HTERT RPE-1 (cell line): ENCODE measurements around the gene SEC61A1.

Experiments used
- in situ Hi-C: fragments of 300-500 bp; cut with MboI; formaldehyde crosslinking; loops from 4 replicates; pipeline ENCODE4 v1.14.3; 2020; ENCODE audit warnings: low sequenced_read_pairs

SEC61A1 gene

DNA sequence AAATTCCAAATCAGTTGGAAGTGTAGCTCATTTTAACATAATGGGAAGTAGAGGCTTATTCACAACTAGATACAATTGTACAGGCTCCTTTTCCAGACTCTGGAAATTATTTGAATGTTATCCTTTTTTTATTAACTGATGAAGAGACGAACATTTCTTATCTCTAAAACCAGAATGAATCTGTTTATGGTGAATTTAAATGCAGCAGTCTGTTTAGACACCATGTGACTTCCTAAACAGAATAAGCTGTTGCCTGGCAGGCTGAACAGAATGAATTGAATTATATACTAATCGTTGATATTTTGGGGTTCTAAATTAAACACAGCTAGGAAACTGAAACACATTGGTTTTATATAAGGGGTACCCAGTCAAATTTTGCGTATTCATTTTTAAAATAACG, 4.0 kb downstream of the SEC61A1 start:
- in situ Hi-C loops: no loop called here

DNA sequence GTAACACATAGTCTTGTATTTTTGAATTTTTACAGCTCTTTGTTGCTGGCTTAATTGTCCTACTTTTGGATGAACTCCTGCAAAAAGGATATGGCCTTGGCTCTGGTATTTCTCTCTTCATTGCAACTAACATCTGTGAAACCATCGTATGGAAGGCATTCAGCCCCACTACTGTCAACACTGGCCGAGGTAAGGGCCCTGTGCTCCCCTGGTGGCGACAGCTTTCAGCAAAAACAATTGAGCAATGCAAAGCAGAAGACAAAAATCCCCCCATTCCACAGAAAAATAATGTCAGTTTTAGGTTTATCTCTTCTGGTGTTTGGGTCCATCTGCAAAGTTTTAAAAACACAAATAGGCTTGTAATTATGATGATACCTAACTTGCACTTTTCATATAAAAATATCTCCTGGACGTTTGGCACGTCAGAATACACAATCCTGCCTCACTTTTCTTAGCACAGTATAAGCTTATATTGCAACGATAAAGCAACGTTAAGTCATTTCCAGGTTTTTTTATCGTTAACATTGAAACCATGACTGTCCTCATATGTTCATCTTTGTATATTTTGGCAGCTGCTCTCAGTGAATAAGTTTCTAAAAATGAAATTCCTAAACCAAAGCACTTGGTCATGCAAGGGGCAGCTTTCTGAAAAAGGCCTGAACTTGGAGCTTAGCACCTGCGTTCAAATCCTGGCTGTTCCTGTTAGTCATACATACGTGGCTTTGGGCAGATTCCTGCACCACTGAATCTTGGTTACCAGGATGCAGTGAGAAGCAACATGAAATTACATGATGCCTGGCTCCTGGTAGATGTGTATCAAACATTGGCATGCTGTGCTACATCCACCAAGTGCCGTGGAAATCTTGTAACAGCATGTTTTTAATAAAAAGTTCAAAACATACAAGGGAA, 8.5 kb downstream of the SEC61A1 start:
- in situ Hi-C loops: no loop called here

DNA sequence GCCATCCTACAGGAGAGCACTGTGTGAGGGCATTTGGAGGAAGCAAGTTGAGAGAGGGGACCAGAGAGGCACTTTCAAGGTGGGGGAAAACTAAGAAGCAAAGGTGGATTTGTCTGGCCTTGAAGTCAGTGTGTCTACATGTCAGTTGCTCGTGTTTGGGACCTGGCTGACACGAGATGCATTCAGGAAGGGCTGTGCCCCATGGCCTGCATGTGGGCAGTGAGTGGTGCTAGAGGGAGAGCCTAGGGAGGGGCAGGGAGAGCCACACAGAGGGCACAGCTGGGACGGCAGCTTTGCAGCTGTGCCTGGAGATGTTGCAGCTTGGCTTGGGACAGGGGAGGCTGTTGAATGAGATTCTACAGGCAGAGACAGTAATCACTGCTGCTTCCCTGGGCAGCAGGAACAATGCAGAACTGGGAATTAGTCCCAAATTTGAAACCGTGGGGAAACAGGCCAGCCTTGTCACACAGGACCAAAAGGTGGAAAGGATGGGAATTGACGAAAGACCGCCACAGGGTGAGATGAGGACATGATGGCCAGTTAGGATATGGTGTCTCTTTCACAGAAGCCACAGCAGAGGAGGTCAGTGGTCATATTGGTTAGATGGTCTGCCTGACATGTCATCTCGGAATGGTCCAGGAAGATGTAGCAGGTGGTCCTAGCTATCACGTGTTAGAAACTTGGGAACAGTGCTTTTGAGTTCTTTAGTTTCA, 10.0 kb downstream of the SEC61A1 start:
- in situ Hi-C loops: no loop called here

DNA sequence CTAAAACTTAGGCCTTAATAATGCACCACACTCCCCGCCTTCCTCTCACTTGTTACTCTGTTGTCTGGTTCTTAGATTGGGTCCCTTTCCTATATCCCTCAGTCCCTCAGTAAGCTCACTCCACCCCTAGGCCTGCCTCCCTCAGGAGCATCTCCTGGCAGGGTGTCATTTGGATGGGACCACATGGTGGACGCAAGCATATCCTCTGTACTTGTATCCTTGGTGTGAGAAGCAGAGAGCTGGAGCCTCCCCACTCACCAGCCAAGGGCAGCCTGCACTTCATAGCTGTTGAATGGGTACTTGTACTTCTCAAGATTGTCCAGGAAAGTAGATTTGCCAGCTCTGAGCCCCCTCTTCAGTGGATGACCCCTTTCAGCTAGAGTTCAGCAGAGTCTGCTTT, 11.6 kb downstream of the SEC61A1 start:
- in situ Hi-C loops: no loop called here

DNA sequence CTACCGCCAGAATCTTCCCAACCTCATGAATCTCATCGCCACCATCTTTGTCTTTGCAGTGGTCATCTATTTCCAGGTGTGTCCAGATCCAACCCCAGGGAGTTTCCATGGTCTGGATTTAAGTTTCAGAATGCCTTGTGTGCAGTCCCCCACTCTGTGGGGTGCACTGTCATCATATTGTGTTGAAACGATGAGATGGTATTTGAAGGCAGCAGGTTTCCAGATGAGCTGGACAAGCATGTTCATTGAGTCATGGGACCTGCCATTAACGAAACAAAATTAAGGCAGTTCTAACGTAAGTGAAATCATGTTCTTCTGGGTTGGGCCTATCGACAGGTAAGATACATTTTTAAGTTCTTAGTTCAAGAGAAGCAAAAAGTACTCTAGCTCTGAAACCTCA, 12.7 kb downstream of the SEC61A1 start:
- in situ Hi-C loops: no loop called here

DNA sequence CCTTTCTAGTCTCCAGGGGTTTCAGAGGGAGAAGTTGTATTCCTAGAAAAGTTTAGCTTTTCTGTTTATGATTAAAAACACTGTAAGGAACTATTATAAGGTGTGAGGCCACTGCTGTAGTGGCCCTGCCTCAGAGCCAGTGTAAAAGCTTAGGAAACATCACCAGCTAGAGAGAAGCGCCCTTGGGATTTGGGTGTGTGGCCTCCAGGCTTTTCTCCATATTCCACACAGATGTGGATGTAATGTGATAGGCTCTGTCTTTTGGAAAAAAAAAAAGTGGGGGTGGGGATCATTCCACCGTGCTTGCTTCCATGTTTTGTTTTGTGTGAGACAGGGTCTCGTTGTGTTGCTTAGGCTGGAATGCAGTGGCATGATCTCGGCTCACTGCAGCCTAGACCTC, 13.9 kb downstream of the SEC61A1 start:
- in situ Hi-C loops: no loop called here

DNA sequence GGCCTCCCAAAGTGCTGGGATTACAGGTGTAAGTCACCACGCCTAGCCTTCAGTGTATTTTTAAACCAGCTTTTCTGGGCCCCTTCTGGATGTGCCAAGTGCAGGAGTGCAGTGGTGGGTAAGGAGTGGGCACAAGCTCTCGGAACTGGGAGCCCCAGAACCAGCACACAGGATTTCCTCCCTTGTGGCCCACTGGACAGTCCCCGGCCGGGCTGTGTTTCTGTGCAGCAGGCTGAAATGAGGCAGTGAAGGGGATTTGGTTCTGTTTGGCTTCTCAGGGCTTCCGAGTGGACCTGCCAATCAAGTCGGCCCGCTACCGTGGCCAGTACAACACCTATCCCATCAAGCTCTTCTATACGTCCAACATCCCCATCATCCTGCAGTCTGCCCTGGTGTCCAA, 14.4 kb downstream of the SEC61A1 start:
- in situ Hi-C loops: no loop called here

DNA sequence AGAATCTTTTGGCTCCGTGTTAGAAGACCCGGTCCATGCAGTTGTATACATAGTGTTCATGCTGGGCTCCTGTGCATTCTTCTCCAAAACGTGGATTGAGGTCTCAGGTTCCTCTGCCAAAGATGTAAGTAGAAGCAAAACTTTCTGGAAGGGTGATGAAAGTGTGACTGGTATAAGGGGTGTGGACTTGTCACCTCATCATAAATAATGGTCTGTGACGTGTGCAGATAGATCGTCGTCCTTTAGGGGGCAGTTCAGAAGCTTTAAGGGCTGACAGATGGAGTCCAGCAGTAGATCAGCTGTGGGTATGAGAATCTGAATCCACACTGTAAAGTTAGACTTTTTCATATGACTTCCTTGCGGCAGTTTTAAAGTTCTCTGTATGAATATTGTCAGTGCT, 15.3 kb downstream of the SEC61A1 start:
- in situ Hi-C loops: no loop called here

DNA sequence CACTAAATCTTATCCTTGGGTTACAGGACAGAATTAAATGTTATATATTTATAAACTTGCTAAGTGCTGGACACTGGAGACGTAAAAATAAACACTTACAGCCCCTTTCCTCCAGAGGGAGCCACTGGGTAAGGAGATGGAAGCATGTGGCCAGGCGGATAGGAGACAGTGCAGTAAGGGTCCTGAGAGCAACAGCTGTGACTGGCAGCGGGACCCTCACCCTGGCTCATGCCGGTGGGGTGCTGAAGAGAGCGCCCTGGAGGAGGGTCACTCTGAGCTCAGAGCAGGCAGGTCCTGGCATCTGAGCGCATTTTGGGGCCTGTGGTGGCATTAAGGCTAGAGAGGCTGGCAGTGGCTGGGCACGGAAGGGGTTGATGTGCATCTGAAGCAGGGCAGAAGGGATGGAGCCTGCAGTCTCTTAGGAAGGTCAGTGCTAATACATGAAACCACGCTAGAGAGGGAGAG, 16.0 kb downstream of the SEC61A1 start:
- in situ Hi-C loops: no loop called here

DNA sequence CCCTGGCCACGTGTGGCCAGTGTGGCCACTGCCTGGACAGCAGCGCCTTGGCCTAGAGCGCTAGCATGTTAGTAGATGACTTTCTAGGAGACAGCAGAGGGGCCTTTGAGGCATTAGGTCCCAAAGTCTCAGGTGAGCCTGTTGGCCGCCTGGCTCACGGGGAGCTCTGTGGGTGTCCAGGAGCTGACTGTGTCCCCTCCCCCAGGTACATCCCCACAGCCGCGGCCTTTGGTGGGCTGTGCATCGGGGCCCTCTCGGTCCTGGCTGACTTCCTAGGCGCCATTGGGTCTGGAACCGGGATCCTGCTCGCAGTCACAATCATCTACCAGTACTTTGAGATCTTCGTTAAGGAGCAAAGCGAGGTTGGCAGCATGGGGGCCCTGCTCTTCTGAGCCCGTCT, 17.0 kb downstream of the SEC61A1 start:
- in situ Hi-C loops: no loop called here

DNA sequence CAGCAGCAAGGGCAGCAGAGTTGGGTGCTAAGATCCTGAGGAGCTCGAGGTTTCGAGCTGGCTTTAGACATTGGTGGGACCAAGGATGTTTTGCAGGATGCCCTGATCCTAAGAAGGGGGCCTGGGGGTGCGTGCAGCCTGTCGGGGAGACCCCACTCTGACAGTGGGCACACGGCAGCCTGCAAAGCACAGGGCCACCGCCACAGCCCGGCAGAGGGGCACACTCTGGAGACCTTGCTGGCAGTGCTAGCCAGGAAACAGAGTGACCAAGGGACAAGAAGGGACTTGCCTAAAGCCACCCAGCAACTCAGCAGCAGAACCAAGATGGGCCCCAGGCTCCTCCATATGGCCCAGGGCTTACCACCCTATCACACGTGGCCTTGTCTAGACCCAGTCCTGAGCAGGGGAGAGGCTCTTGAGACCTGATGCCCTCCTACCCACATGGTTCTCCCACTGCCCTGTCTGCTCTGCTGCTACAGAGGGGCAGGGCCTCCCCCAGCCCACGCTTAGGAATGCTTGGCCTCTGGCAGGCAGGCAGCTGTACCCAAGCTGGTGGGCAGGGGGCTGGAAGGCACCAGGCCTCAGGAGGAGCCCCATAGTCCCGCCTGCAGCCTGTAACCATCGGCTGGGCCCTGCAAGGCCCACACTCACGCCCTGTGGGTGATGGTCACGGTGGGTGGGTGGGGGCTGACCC, 18.8 kb downstream of the SEC61A1 start:
- in situ Hi-C loops: no loop called here

DNA sequence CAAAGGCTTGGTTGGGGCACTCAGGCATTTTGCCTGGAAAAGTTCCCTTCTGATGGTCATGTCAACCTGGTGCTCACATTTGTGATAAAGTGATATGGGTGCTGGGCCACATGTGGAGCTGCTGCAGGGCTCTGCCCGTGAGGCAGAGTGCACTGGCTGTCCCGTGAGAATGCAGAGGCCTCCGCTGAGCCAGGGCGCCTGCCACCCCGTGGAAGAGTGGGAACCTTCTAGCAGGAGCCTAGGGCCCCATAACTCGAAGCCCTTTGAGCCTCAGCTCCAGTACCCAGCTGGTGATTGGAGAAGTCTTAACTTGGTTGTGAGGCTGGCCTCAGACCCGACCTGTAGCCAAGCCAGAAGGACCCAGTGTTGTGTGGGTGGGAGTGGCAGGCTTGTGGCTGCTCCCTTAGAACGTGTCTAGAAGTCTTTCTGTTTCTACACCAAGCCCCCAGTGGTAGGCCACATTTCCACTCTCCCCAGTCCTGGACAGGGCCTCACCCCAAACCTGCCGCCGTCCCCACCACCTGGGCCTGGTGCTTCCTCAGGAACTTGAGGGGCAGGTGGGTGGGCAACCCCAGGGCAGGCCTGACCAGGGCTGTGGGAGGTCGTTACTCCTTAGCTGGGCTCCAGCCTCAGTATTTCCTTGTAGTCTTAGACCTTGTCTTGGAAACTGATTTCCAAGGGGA, 19.7 kb downstream of the SEC61A1 start:
- in situ Hi-C loops: no loop called here

DNA sequence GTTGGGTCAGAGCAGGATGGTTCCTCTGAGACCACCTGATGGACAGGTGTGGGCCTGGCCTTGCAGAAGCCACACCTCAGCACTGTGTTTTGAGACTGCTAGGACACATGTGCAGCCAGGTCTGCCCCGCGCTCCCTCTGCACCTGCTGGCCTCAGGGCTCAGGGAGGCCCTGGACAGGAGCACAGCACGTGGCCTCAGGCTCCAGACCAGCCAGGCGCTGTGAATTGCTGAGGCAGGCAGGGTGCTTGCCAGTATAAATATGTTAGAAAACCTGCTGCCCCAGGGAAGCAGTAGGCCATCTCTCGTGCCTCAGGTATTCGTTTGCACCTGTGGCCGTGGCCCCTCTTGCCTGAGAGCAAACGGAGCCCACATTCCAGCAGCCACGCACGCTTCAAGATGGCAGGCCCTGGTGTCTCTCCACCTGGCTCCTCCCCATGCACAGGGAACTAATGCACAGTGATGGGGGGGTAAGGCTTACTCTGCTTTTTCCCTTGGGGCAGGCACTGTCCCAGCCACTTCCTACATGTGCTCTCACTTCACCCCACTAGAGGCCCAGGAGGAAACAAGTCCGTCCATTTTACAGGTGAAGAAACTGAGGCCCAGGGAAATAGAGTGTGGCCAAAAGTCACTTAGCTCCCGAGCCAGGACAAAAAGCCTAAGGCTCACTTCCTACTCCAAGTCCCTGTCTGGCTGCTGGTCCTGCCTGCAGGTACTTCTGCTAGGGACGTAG, 20.4 kb downstream of the SEC61A1 start:
- in situ Hi-C loops: no loop called here

DNA sequence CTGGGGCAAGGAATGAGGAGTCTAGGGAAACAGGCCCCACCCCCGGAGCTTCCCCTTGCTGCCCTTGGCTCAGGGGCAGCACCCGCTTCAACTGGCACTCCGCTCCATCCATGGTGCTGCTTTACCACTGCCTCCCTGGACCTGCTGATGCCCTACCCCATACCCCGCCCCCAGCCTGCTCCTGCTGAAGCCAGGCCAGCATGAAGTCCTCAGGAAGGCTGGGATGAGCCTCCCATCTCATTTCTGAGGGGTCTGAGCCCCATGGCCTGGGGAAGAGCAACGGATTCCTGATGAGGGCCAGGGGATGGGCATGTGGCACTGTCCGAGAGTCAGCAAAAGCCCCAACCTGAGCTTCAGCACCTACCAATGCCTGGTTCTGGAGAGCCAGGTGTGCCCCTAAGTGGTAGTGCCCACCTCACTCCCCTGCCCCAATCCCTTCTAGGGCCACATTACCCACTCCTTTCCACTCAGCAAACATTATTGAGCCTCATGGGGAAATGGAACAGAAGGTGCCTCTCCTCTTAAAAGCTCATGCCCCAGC, 21.0 kb downstream of the SEC61A1 start:
- in situ Hi-C loops: no loop called here

DNA sequence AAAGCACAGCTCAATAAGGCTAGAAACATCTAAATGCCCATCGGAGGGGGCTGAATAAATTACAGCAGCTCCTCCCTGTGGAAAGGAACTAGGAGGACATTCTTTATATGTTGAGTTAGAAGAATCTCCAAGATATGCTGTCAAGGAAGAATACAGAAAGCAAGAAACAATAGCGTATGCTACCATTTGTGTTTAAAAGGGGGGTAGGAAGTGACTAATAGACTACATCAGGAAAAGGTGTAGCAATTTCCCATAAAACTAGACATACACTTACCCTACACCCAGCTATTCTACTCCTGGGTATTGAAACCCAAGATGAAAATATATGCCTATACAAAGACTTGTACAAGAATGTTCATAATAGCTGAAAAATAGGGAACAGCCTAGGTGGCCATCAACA, 21.6 kb downstream of the SEC61A1 start:
- in situ Hi-C loops: no loop called here

DNA sequence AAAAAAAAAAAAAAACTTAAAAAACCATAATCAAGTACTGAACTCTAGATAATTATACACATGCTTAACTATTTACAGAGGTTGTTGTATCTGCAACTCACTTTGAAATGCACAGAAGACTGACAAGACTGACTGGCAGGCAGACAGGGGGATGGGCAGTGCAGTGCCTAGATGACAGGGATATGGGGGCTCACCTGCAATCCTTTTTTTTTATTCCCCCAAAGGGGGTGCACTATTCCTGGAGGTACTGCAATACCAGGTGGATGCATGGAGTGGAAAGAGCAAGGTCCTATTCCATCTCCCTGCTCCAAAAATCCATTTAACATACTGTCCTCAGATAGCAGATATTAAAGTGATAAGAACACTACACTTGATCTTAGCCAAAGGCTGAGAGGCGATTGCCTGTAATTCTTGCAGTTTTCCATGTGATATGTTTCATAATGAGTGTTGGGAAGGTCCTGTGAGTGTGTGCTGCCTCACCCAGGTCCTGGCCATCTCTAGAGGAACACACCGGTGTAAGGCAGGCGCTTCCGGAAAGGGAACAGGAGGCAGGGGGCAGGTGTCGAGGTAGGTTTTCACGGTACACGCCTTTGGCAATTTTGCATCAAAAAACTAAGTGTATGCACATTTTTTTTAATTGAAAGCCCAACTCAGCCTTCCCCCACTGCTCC, 22.7 kb downstream of the SEC61A1 start:
- in situ Hi-C loops: no loop called here

DNA sequence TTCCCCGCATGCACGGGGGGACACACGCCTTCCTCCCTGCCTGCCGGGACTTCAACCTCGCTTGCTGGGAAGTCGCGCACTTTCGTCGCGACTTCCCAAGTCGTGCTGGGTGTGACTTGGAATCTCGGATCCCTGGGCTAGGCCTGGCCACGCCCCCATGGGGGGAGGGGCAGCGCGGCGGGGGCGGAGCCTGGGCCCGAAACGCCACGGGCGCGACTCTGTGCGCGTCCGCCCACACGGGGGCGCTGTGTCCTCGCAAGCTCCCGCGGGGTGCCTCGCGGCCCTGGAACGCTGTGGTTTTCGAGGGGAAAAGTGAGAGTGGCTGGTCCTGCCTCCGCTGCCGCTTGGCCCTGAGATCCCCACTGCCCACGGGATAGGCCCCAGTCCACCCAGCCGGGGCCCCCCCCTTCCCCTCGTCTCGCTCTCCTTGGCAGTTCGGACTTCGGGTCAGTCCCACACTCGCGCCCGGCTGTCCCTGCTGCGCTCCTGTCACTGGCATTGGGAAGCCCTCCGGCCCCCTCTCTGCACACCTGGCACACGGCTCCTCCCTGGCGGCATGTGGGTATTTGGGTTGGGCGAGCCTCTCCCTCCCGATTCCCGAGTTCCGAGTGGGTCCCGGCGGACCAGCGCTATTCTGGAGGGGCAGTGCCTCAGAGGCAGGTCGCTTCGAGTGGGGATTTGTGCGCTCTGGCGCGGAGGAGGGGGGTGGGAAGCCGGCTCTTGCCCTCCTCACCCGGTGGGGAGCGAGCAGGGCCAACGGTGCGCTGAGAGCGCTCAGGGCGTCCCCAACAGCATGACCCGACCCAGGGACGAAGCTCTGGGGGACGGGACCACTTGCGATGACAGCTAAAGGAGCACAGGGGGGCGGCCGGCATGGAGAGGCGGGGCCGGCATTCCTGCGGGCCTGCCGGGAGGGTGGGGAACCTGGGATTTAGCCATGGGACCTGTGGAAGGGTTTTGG, 23.6 kb downstream of the SEC61A1 start:
- in situ Hi-C loops: no loop called here

DNA sequence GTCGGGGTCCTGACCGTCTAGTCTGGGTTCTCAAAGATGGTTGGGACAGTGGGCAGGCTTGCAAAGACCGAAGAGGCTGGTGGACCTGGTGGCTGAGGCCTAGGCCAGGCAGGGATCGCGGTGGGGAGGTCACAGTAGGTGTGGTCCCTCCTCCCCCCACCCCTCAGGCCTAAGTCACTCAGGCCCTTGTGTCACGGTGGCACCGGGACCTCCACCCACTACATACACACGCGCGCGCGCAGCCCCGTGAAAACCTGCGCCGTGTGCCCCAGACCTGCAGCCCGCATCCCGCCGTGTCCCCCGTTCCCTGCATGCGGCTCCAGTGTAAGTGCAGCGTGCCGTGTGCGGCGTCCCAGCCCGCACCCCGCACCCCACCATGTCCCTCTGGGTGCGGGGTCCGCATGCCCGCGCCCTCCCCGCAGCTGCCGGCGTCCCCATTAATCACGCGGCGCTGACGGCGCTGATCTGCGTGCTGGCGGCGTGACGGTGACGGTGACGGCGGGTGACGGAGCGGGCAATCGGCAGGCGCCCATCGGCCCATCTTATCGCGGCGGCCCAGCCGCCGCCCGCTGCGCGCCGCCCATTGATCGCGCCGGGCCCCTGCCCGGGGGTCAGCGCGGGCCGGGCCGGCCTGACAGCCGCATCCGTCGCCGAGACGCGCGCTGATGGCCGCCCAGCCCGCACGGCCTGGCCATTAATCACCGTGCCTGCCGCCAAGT, 24.4 kb downstream of the SEC61A1 start:
- in situ Hi-C loops: no loop called here
